GM23338 (cell line): Measurements from ENCODE around the gene PRPF6.

Source experiments
- CREB1 ChIP-seq: fragments of 250-450 bp; sonication (Bioruptor Pico); IDR thresholded peaks from 2 replicates; pipeline ENCODE4 v1.5.0; 2020; ENCODE audit warnings: low read depth, mild to moderate bottlenecking, moderate library complexity
- ETS1 ChIP-seq: IDR thresholded peaks from 2 replicates; pipeline ENCODE4 v1.6.1; 2016; ENCODE audit warnings: antibody characterized with exemption
- EZH2 ChIP-seq: fragments of 200-600 bp; sonication (generic); IDR thresholded peaks from one replicate; pipeline ENCODE4 v1.8.0; 2017; ENCODE audit warnings: antibody characterized with exemption, mild to moderate bottlenecking, low read depth; ENCODE audit not compliant: unreplicated experiment
- EZH2phosphoT487 ChIP-seq: fragments of 200-600 bp; sonication (generic); IDR thresholded peaks from one replicate; pipeline ENCODE4 v1.8.1; 2018; ENCODE audit warnings: antibody characterized with exemption; ENCODE audit not compliant: unreplicated experiment
- JUNB ChIP-seq: IDR thresholded peaks from one replicate; pipeline ENCODE4 v1.6.1; 2016; ENCODE audit warnings: antibody characterized with exemption; ENCODE audit not compliant: unreplicated experiment
- NANOG ChIP-seq: IDR thresholded peaks from 2 replicates; pipeline ENCODE4 v1.6.1; 2016; ENCODE audit warnings: antibody characterized with exemption, borderline replicate concordance
- POLR2AphosphoS5 ChIP-seq: IDR thresholded peaks from 2 replicates; pipeline ENCODE4 v1.6.1; 2016; ENCODE audit warnings: antibody characterized with exemption, low read depth
- REST ChIP-seq: IDR thresholded peaks from one replicate; pipeline ENCODE4 v1.6.1; 2018; ENCODE audit warnings: antibody characterized with exemption; ENCODE audit not compliant: unreplicated experiment
- TF ChIP-seq, protein P1 (sequence below), 2 experiments: fragments of 200-600 bp in 1 of 2; sonication (generic) in 1 of 2; conservative IDR thresholded peaks; 2 replicates each; pipeline versions ENCODE4 v1.5.1 to v1.6.1; 2016 to 2017; ENCODE audit warnings: antibody characterized with exemption in 2 of 2, low read depth in 2 of 2, mild to moderate bottlenecking in 2 of 2, moderate library complexity in 1 of 2

GRCh38 chr20:64035066-64035932 lies 54.4 kb downstream of the PRPF6 start:
- no peak for TF ChIP-seq CREB1 (CRISPR knock-in tag)
- no peak for TF ChIP-seq POLR2AphosphoS5
- TF ChIP-seq JUNB, result no peak
- TF ChIP-seq, protein P1, sequence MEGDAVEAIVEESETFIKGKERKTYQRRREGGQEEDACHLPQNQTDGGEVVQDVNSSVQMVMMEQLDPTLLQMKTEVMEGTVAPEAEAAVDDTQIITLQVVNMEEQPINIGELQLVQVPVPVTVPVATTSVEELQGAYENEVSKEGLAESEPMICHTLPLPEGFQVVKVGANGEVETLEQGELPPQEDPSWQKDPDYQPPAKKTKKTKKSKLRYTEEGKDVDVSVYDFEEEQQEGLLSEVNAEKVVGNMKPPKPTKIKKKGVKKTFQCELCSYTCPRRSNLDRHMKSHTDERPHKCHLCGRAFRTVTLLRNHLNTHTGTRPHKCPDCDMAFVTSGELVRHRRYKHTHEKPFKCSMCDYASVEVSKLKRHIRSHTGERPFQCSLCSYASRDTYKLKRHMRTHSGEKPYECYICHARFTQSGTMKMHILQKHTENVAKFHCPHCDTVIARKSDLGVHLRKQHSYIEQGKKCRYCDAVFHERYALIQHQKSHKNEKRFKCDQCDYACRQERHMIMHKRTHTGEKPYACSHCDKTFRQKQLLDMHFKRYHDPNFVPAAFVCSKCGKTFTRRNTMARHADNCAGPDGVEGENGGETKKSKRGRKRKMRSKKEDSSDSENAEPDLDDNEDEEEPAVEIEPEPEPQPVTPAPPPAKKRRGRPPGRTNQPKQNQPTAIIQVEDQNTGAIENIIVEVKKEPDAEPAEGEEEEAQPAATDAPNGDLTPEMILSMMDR (conservative IDR thresholded peaks at IDR 0.05; ENCODE audit: low read depth in 2 of 2), result no peak
- TF ChIP-seq EZH2phosphoT487, result no peak
- no peak for TF ChIP-seq EZH2
- no peak for TF ChIP-seq REST
- no peak for TF ChIP-seq NANOG
- no peak for TF ChIP-seq ETS1
